ENCODE results near the gene TRAM2. TPM values are rescaled to one million over a fixed set of nuclear protein-coding genes. Genes with fewer than 3 reads are reported as not detected.
"Not testable (repeated sequence)": the region's sequence is repeated elsewhere in the genome, so short reads cannot be mapped to it uniquely, and the experiment has no call there.

The TRAM2 gene
- total RNA-seq, 6 donors from 2014 or later, result 9.4 to 26.8 (median 14.3) TPM

DNA sequence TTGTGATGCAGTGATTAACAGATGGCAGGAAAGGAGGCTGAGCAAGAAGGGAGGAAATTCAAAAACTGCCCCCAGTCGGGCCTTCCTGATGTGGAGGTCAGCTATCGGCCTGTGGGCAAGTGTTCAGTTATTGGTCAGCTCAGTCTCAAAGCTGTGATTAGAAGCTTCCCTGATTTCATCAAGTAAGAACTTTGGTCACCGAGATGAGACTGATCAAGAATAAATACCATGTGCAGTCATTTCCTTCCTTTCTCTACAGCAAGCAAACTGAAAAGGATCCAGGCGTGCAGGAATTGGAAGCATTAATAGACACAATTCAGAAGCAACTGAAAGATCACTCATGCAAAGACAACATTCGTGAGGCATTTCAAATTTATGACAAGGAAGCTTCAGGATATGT is 87.0 kb downstream of the TRAM2 start:
- ATAC-seq (ENCODE audit: low FRiP score in 2 of 2) (no peak), DNase-seq (no peak)
- TF ChIP-seq POLR2A (IDR thresholded peaks at IDR 0.05) (no peak), POLR2AphosphoS5 (IDR thresholded peaks at IDR 0.05) (no peak), EP300 (IDR thresholded peaks at IDR 0.05) (no peak)
- TF ChIP-seq, protein P1, sequence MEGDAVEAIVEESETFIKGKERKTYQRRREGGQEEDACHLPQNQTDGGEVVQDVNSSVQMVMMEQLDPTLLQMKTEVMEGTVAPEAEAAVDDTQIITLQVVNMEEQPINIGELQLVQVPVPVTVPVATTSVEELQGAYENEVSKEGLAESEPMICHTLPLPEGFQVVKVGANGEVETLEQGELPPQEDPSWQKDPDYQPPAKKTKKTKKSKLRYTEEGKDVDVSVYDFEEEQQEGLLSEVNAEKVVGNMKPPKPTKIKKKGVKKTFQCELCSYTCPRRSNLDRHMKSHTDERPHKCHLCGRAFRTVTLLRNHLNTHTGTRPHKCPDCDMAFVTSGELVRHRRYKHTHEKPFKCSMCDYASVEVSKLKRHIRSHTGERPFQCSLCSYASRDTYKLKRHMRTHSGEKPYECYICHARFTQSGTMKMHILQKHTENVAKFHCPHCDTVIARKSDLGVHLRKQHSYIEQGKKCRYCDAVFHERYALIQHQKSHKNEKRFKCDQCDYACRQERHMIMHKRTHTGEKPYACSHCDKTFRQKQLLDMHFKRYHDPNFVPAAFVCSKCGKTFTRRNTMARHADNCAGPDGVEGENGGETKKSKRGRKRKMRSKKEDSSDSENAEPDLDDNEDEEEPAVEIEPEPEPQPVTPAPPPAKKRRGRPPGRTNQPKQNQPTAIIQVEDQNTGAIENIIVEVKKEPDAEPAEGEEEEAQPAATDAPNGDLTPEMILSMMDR (IDR thresholded peaks at IDR 0.05), result no peak
- no peaks in the 10 kb centered on the region for H3K27me3 ChIP-seq
- WGBS, 2 donors, result 49 to 63% methylated on average over 5 of the region's 5 CpGs
- no peak overlapping the region for H3K4me3 ChIP-seq
- peaks cover 9 to 21% (median 14%) of the 10 kb centered on the region in 4 donors for H3K4me1 ChIP-seq
- no peaks in the 10 kb centered on the region for H3K9me3 ChIP-seq
- no peaks in the 10 kb centered on the region for H3K36me3 ChIP-seq
- H3K27ac ChIP-seq, result peak overlapping the region in 2 of 4 donors; percentile 57 to 69

DNA sequence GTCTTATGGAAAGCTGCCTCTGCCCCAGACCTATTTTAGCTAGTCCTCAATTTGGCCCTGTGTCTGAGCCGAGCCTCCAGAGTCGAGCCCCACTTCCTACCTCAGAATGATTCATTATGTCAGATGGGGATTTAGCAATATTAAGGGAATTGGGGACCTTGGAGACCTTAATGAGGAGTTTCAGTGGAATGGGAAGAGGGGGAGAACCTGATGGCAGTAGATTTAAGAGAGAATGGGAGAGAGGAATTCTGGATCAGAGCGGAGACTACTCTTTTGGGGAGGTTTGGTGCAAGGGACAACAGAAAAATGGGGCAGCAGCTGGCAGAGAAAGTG is 93.2 kb downstream of the TRAM2 start:
- Histone ChIP-seq H3K27ac (no peak overlapping the region), H3K4me1 (no peaks in the 10 kb centered on the region), H3K36me3 (no peaks in the 10 kb centered on the region), H3K9me3 (no peaks in the 10 kb centered on the region), H3K27me3 (no peaks in the 10 kb centered on the region), H3K4me3 (no peak overlapping the region)
- DNase-seq (no peak), ATAC-seq (ENCODE audit: low FRiP score in 2 of 2) (no peak)
- TF ChIP-seq EP300 (IDR thresholded peaks at IDR 0.05) (no peak), POLR2AphosphoS5 (IDR thresholded peaks at IDR 0.05) (no peak), POLR2A (IDR thresholded peaks at IDR 0.05) (no peak)
- TF ChIP-seq, protein P1 (IDR thresholded peaks at IDR 0.05), result no peak
- 90 to 93% methylated on average over 3 of the region's 3 CpGs for WGBS, 2 donors

DNA sequence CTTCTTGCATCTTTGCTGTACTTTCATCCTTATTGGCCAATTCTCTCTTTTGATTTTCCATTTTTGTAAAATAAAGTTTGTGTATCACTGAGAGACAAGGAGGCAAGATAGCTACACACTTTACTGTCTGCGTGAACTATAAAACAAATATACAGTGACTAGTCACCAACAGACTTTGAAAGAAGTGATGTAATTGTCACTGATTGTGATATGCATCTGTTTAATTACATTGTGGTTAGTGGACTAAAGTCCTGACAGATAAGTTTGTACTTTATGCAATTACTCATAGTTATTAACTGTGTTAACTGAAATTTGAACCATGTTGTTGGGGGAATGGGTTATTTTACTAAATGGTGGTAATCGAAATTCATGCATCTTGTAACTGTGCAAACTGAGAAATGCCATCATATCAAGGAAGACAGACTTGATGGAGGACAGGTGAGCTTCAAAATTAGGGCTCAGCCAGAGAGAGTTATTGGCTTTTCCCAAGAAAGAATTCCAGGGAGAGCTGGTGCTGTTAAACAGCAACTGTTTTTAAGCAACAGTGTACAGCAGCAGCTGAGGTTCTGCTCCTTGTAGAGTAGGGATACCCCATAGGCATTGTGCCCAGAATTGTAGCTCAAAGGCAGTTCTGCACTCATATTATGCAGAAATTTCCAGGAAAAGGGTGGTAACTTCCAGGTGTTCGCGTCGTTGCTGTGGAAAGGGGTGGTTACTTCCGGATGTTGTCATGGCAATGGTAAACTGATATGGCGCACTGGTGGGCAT is 93.8 kb downstream of the TRAM2 start:
- H3K4me1 ChIP-seq, result no peaks in the 10 kb centered on the region
- no peak overlapping the region for H3K27ac ChIP-seq
- no peak for DNase-seq
- ATAC-seq (ENCODE audit: low FRiP score in 2 of 2), result no peak
- no peak for TF ChIP-seq POLR2AphosphoS5 (IDR thresholded peaks at IDR 0.05)
- TF ChIP-seq, protein P1 (IDR thresholded peaks at IDR 0.05), result no peak
- TF ChIP-seq EP300 (IDR thresholded peaks at IDR 0.05), result no peak
- no peak for TF ChIP-seq POLR2A (IDR thresholded peaks at IDR 0.05)
- no peak overlapping the region for H3K4me3 ChIP-seq
- no peaks in the 10 kb centered on the region for H3K36me3 ChIP-seq
- H3K9me3 ChIP-seq, result no peaks in the 10 kb centered on the region
- 88 to 93% methylated on average over 7 of the region's 7 CpGs for WGBS, 2 donors
- H3K27me3 ChIP-seq, result no peaks in the 10 kb centered on the region

DNA sequence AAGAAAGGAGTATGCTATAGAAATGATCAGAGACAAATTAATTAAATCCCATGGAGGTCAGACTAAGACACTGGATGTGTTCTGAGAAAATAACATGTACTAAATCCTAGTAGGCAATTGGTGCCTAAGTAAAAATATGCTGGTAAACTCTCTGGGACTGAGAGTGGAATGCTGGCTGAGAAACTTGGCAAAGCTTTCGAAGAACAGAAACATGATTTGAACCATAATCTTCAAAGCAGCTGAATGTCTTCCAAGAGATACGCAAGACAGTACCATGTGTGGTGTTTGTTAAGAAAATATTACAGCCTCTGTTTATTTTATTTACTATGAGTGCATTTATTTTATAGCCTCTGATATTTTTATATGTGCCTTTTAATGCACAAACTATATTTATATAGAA is 101.6 kb downstream of the TRAM2 start:
- H3K27ac ChIP-seq, result no peak overlapping the region
- no peaks in the 10 kb centered on the region for H3K27me3 ChIP-seq
- no peak overlapping the region for H3K4me3 ChIP-seq
- TF ChIP-seq, protein P1 (IDR thresholded peaks at IDR 0.05), result no peak
- TF ChIP-seq EP300 (IDR thresholded peaks at IDR 0.05) (no peak), POLR2A (IDR thresholded peaks at IDR 0.05) (no peak), POLR2AphosphoS5 (IDR thresholded peaks at IDR 0.05) (no peak)
- no peaks in the 10 kb centered on the region for H3K9me3 ChIP-seq
- DNase-seq, result no peak
- no peaks in the 10 kb centered on the region for H3K4me1 ChIP-seq
- 73 to 83% methylated on average over 2 of the region's 2 CpGs for WGBS, 2 donors
- no peaks in the 10 kb centered on the region for H3K36me3 ChIP-seq
- ATAC-seq (ENCODE audit: low FRiP score in 2 of 2), result no peak

DNA sequence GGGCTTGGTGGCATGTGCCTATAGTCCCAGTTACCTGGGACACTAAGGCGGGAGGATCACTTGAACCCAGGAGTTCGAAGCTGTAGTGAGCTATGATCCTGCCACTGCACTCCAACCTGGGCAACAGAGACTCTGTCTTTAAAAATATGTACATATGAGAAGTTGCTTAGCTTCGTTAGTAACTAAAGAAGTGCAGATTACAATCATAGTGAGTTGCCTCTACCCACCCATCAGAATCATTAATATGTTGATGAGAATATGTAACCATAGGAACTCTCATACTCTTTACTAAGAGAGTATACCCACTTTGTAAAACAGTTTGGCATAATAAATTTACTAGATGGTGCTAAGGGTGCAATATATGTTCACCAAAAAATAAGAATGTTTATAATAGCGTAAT is 102.7 kb downstream of the TRAM2 start:
- Histone ChIP-seq H3K4me3 (no peak overlapping the region), H3K27ac (no peak overlapping the region), H3K36me3 (no peaks in the 10 kb centered on the region), H3K4me1 (no peaks in the 10 kb centered on the region), H3K9me3 (no peaks in the 10 kb centered on the region), H3K27me3 (no peaks in the 10 kb centered on the region)
- WGBS, 2 donors, result 96 to 97% methylated on average over 4 of the region's 4 CpGs
- ATAC-seq (ENCODE audit: low FRiP score in 2 of 2) (no peak), DNase-seq (no peak)
- TF ChIP-seq, protein P1 (IDR thresholded peaks at IDR 0.05), result no peak
- no peak for TF ChIP-seq POLR2AphosphoS5 (IDR thresholded peaks at IDR 0.05)
- TF ChIP-seq POLR2A (IDR thresholded peaks at IDR 0.05), result no peak
- no peak for TF ChIP-seq EP300 (IDR thresholded peaks at IDR 0.05)

DNA sequence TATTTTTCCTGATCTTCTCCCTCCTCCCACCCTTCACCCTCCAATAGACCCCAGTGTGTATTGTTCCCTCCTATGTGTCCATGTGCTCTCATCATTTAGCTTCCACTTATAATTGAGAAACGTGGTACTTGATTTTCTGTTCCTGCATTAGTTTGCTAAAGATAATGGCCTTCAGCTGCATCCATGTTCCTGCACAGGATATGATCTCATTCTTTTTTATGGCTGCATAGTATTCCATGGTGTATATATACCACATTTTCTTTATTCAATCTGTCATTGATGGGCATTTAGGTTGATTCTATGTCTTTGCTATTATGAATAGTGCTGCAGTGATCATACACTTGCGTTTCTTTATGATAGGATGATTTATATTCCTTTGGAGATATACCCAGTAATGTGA is 115.7 kb downstream of the TRAM2 start:
- not testable (repeated sequence) for H3K4me1 ChIP-seq; H3K4me3 ChIP-seq; DNase-seq; ATAC-seq (ENCODE audit: low FRiP score in 2 of 2); H3K9me3 ChIP-seq; H3K36me3 ChIP-seq; H3K27me3 ChIP-seq; H3K27ac ChIP-seq
- WGBS, 2 donors, result 90 to 91% methylated on average over 2 of the region's 2 CpGs
